Smooth muscle cell (in vitro differentiated cells): Measurements from ENCODE around the gene PARP14. TPM values are rescaled to one million over a fixed set of nuclear protein-coding genes. Genes with fewer than 3 reads are reported as not detected.

Experiments used
- DNase-seq: peaks from one replicate; lab custom pipeline; 2025; ENCODE audit not compliant: unreplicated experiment; lab: John Stamatoyannopoulos, UW
- H2AFZ ChIP-seq: fragments of 200-600 bp; sonication (generic); 2 replicates; pipeline ENCODE4 v1.6.0; 2016; ENCODE audit warnings: antibody characterized with exemption, low read depth, mild to moderate bottlenecking
- H3F3A ChIP-seq: fragments of 200-600 bp; sonication (generic); 2 replicates; pipeline ENCODE4 v1.6.0; 2017; ENCODE audit warnings: antibody characterized with exemption, low read depth
- H3K27ac ChIP-seq: fragments of 200-600 bp; sonication (generic); 2 replicates; pipeline ENCODE4 v1.5.1; 2016; ENCODE audit warnings: low read depth, mild to moderate bottlenecking
- H3K27me3 ChIP-seq: fragments of 200-600 bp; sonication (generic); 2 replicates; pipeline ENCODE4 v1.6.1; 2016; ENCODE audit warnings: low read depth, mild to moderate bottlenecking
- H3K36me3 ChIP-seq: fragments of 200-600 bp; sonication (generic); 2 replicates; pipeline ENCODE4 v1.5.1; 2016; ENCODE audit warnings: low read depth
- H3K4me1 ChIP-seq: fragments of 200-600 bp; sonication (generic); 2 replicates; pipeline ENCODE4 v1.5.1; 2016; ENCODE audit warnings: low read depth
- H3K4me2 ChIP-seq: fragments of 200-600 bp; sonication (generic); 2 replicates; pipeline ENCODE4 v1.6.0; 2016; ENCODE audit warnings: mild to moderate bottlenecking
- H3K4me3 ChIP-seq: fragments of 200-600 bp; sonication (generic); 2 replicates; pipeline ENCODE4 v1.5.1; 2016; ENCODE audit warnings: mild to moderate bottlenecking
- H3K79me2 ChIP-seq: fragments of 200-600 bp; sonication (generic); 2 replicates; pipeline ENCODE4 v1.6.0; 2016; ENCODE audit warnings: low read depth, mild to moderate bottlenecking
- H3K9ac ChIP-seq: fragments of 200-600 bp; sonication (generic); 2 replicates; pipeline ENCODE4 v1.6.0; 2016; ENCODE audit warnings: low read depth
- H3K9me3 ChIP-seq: fragments of 200-600 bp; sonication (generic); replicated peaks from 2 replicates; pipeline ENCODE4 v1.5.1; 2016; ENCODE audit warnings: low read depth
- H4K20me1 ChIP-seq: fragments of 200-600 bp; sonication (generic); 2 replicates; pipeline ENCODE4 v1.6.0; 2016; ENCODE audit warnings: low read depth
- WGBS: methylation state at CpG from one replicate; pipeline ENCODE4 v1.1.7; 2016; ENCODE audit warnings: low lambda C conversion rate; 5-methylcytosine and 5-hydroxymethylcytosine counted together
- polyA plus RNA-seq: library from polyadenylated mRNA; unstranded; fragments of >200 nt; fragmentation: Nextera tagmentation; extraction: Ambion mirVana; gene quantifications from 2 replicates; pipeline ENCODE4 v1.2.1, GENCODE V29; 2016
- total RNA-seq: library from RNA; depleted of rRNA; stranded (reverse); fragments of >200 nt; gene quantifications from 2 replicates; pipeline ENCODE4 v1.2.3, GENCODE V29; 2014
- TF ChIP-seq, protein P1 (sequence below): fragments of 200-600 bp; sonication (generic); IDR thresholded peaks from 2 replicates; pipeline ENCODE4 v1.5.1; 2017; ENCODE audit warnings: borderline replicate concordance, mild to moderate bottlenecking, antibody characterized with exemption; ENCODE audit not compliant: insufficient read depth, poor library complexity, severe bottlenecking

The PARP14 gene
- total and polyA plus RNA-seq, 2 experiments from 2014 or later = 2.8 to 14.5 TPM

GRCh38 chr3:122727294-122727693, 46.7 kb downstream of the PARP14 start:
- no peaks in the 10 kb centered on the region for H3K27me3 ChIP-seq
- H3K9ac ChIP-seq = no peak overlapping the region
- H3K79me2 ChIP-seq = no peaks in the 10 kb centered on the region
- H3K27ac ChIP-seq = no peak overlapping the region
- no peaks in the 10 kb centered on the region for H4K20me1 ChIP-seq
- H3K4me3 ChIP-seq = no peak overlapping the region
- no peaks in the 10 kb centered on the region for H3K36me3 ChIP-seq
- 98% methylated on average over 3 of the region's 3 CpGs for WGBS
- no peak overlapping the region for H2AFZ ChIP-seq
- no peak overlapping the region for H3K4me2 ChIP-seq
- DNase-seq = no peak
- H3K9me3 ChIP-seq = no peaks in the 10 kb centered on the region
- no peaks in the 10 kb centered on the region for H3F3A ChIP-seq
- no peaks in the 10 kb centered on the region for H3K4me1 ChIP-seq
- TF ChIP-seq, protein P1, sequence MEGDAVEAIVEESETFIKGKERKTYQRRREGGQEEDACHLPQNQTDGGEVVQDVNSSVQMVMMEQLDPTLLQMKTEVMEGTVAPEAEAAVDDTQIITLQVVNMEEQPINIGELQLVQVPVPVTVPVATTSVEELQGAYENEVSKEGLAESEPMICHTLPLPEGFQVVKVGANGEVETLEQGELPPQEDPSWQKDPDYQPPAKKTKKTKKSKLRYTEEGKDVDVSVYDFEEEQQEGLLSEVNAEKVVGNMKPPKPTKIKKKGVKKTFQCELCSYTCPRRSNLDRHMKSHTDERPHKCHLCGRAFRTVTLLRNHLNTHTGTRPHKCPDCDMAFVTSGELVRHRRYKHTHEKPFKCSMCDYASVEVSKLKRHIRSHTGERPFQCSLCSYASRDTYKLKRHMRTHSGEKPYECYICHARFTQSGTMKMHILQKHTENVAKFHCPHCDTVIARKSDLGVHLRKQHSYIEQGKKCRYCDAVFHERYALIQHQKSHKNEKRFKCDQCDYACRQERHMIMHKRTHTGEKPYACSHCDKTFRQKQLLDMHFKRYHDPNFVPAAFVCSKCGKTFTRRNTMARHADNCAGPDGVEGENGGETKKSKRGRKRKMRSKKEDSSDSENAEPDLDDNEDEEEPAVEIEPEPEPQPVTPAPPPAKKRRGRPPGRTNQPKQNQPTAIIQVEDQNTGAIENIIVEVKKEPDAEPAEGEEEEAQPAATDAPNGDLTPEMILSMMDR = no peak

DNA sequence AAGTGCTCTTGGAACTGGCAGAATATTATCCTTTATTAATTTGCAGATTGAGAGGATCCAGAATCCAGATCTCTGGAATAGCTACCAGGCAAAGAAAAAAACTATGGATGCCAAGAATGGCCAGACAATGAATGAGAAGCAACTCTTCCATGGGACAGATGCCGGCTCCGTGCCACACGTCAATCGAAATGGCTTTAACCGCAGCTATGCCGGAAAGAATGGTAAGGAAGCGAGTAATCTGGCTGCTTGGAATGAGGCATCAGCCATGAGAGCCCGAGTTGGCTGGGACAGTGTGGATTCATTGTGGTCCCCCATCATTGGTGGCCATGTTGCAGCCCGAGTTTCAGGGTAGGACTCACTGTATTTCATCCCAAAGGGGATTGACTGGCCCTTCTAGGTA, 47.1 kb downstream of the PARP14 start:
- WGBS = 98% methylated on average over 9 of the region's 9 CpGs
- Histone ChIP-seq H3F3A (no peaks in the 10 kb centered on the region), H3K4me2 (no peak overlapping the region), H3K27me3 (no peaks in the 10 kb centered on the region), H3K27ac (no peak overlapping the region), H3K4me1 (no peaks in the 10 kb centered on the region), H3K79me2 (no peaks in the 10 kb centered on the region), H3K9me3 (no peaks in the 10 kb centered on the region), H2AFZ (no peak overlapping the region), H3K4me3 (no peak overlapping the region), H4K20me1 (no peaks in the 10 kb centered on the region), H3K9ac (no peak overlapping the region), H3K36me3 (no peaks in the 10 kb centered on the region)
- TF ChIP-seq, protein P1 = no peak
- DNase-seq = no peak

GRCh38 chr3:122728186-122728585, 47.5 kb downstream of the PARP14 start:
- Histone ChIP-seq H3K27ac (no peak overlapping the region), H3K4me3 (no peak overlapping the region), H3K79me2 (no peaks in the 10 kb centered on the region), H3K4me2 (no peak overlapping the region), H3K27me3 (no peaks in the 10 kb centered on the region), H2AFZ (no peak overlapping the region), H3K4me1 (no peaks in the 10 kb centered on the region), H3K36me3 (no peaks in the 10 kb centered on the region), H3K9ac (no peak overlapping the region), H3F3A (no peaks in the 10 kb centered on the region), H3K9me3 (no peaks in the 10 kb centered on the region), H4K20me1 (no peaks in the 10 kb centered on the region)
- TF ChIP-seq, protein P1 = no peak
- no peak for DNase-seq
- WGBS = 93% methylated on average over 3 of the region's 3 CpGs

- Histone ChIP-seq H3K4me1 (no peaks in the 10 kb centered on the region), H3K9me3 (no peaks in the 10 kb centered on the region), H4K20me1 (no peaks in the 10 kb centered on the region), H3K79me2 (no peaks in the 10 kb centered on the region), H3K27ac (no peak overlapping the region), H3F3A (no peaks in the 10 kb centered on the region), H3K36me3 (no peaks in the 10 kb centered on the region), H2AFZ (no peak overlapping the region), H3K4me2 (no peak overlapping the region), H3K4me3 (no peak overlapping the region), H3K27me3 (no peaks in the 10 kb centered on the region), H3K9ac (no peak overlapping the region)
- WGBS = 95% methylated on average over 8 of the region's 8 CpGs
- DNase-seq = no peak
- TF ChIP-seq, protein P1 = no peak
Observed at GRCh38 chr3:122728756-122729514, 48.3 kb downstream of the PARP14 start.
